HepG2 (cell line): Measurements from ENCODE around the gene PDE8B. TPM values are rescaled to one million over a fixed set of nuclear protein-coding genes. Genes with fewer than 3 reads are reported as not detected.

Experiments used
- ATAC-seq: fragments of 200-7000 bp; cut with Tn5 transposase; 3 replicates; pipeline ENCODE4 v1.9.1; 2020; ENCODE audit warnings: mild to moderate bottlenecking, moderate library complexity
- BruUV-seq: library from RNA; stranded (reverse); fragments of 400-500 nt; replicated peaks from 2 replicates; lab custom pipeline; 2021; lab: Mats Ljungman, UMichigan
- CTCF ChIA-PET: fragments of 300-600 bp; formaldehyde crosslinking; extraction: SDS; loops from one replicate; lab custom pipeline; 2021; ENCODE audit warnings: low total read pairs, inconsistent platforms, low intra/inter-chr PET ratio; lab: Yijun Ruan, JAX
- POLR2A ChIA-PET: fragments of 350-600 bp; sonication (Branson Sonifier 250); formaldehyde crosslinking; loops from one replicate; lab custom pipeline; 2020; ENCODE audit warnings: antibody characterized with exemption, inconsistent platforms; lab: Yijun Ruan, JAX
- DNase-seq: peaks from one replicate; pipeline ENCODE4 v3.0.0-alpha.2; 2015; ENCODE audit warnings: low spot score
- FAIRE-seq: peaks from 3 replicates; lab custom pipeline; 2011; peaks lifted over from hg19 to GRCh38; lab: Jason Lieb, UNC
- H2AFZ ChIP-seq: one replicate; pipeline ENCODE4 v1.6.1; 2011; ENCODE audit warnings: low read length, inconsistent platforms
- H3K27ac ChIP-seq: fragments of 300-600 bp; 3 replicates; pipeline ENCODE4 v1.8.0; 2011; ENCODE audit warnings: mixed run types, mild to moderate bottlenecking, mixed read lengths, low read length, inconsistent platforms; ENCODE audit not compliant: insufficient read depth; ENCODE audit errors: extremely low read length
- H3K27me3 ChIP-seq, 2 experiments: fragments of 200-600 bp in 1 of 2; 2 replicates in 1 of 2; 3 replicates in 1 of 2; pipeline versions ENCODE4 v1.6.0 to v1.8.0; 2011; ENCODE audit warnings: low read length in 2 of 2, mild to moderate bottlenecking in 2 of 2, moderate library complexity in 2 of 2, inconsistent platforms in 1 of 2; ENCODE audit not compliant: insufficient read depth in 2 of 2, control insufficient read depth in 1 of 2
- H3K36me3 ChIP-seq, 2 experiments: fragments of 200-600 bp in 1 of 2; replicated peaks in 1 of 2; 2 replicates in 1 of 2; 3 replicates in 1 of 2; pipeline versions ENCODE4 v1.5.1 to v1.8.0; 2011; ENCODE audit warnings: low read length in 2 of 2, inconsistent platforms in 1 of 2; ENCODE audit not compliant: insufficient read depth in 2 of 2, control insufficient read depth in 1 of 2
- H3K4me1 ChIP-seq: 2 replicates; pipeline ENCODE4 v1.5.1; 2012; ENCODE audit warnings: low read length, inconsistent platforms; ENCODE audit not compliant: insufficient read depth
- H3K4me2 ChIP-seq: 2 replicates; pipeline ENCODE4 v1.6.0; 2011; ENCODE audit warnings: low read depth, low read length, inconsistent platforms
- H3K4me3 ChIP-seq, 3 experiments: fragments of 200-600 bp in 1 of 3; sonication (generic), shearing (Covaris generic) in 1 of 3; replicated peaks in 1 of 3; 2 replicates each; pipeline ENCODE4 v1.5.1; 2011 to 2016; ENCODE audit warnings: low read length in 3 of 3, inconsistent platforms in 2 of 3, low read depth in 2 of 3, mild to moderate bottlenecking in 2 of 3, control low read depth in 1 of 3, mixed read lengths in 1 of 3; ENCODE audit not compliant: insufficient read depth in 1 of 3
- H3K79me2 ChIP-seq: one replicate; pipeline ENCODE4 v1.6.1; 2011; ENCODE audit warnings: low read length, inconsistent platforms; ENCODE audit not compliant: insufficient read depth
- H3K9ac ChIP-seq: 2 replicates; pipeline ENCODE4 v1.6.0; 2011; ENCODE audit warnings: mild to moderate bottlenecking, low read depth, low read length, inconsistent platforms; ENCODE audit not compliant: insufficient read depth
- H3K9me3 ChIP-seq: 2 replicates; pipeline ENCODE4 v1.5.1; 2012; ENCODE audit warnings: mild to moderate bottlenecking, low read length
- H4K20me1 ChIP-seq: 2 replicates; pipeline ENCODE4 v1.6.0; 2011; ENCODE audit warnings: inconsistent platforms, mild to moderate bottlenecking, low read length, moderate library complexity; ENCODE audit not compliant: insufficient read depth
- ELF1 ChIP-seq: sonication (generic); formaldehyde crosslinking; IDR thresholded peaks from 2 replicates; pipeline ENCODE4 v1.4.0; 2020; ENCODE audit warnings: missing genetic modification reagents
- HOXA5 ChIP-seq: sonication (generic); formaldehyde crosslinking; IDR thresholded peaks from 2 replicates; pipeline ENCODE4 v1.4.0; 2020; ENCODE audit warnings: missing genetic modification reagents
- NFE2 ChIP-seq: sonication (generic); formaldehyde crosslinking; IDR thresholded peaks from 2 replicates; pipeline ENCODE4 v1.4.0; 2020; ENCODE audit warnings: missing genetic modification reagents
- SNRNP70 ChIP-seq: fragments of 200-400 bp; formaldehyde crosslinking; IDR thresholded peaks from 2 replicates; pipeline ENCODE4 v1.6.1; 2017; ENCODE audit warnings: mild to moderate bottlenecking, low read depth, low read length, moderate library complexity
- SYNCRIP ChIP-seq: fragments of 200-400 bp; formaldehyde crosslinking; IDR thresholded peaks from 2 replicates; pipeline ENCODE4 v1.6.1; 2018; ENCODE audit warnings: mild to moderate bottlenecking, low read depth, low read length; ENCODE audit not compliant: insufficient read depth
- TARDBP ChIP-seq: sonication (generic); formaldehyde crosslinking; IDR thresholded peaks from 2 replicates; pipeline ENCODE4 v1.8.0; 2022; ENCODE audit warnings: mild to moderate bottlenecking, missing genetic modification reagents
- TERF1 ChIP-seq: sonication (generic); formaldehyde crosslinking; IDR thresholded peaks from 2 replicates; pipeline ENCODE4 v1.8.0; 2022; ENCODE audit warnings: mild to moderate bottlenecking, missing genetic modification reagents, moderate library complexity
- TRIM24 ChIP-seq: sonication (generic); formaldehyde crosslinking; IDR thresholded peaks from 2 replicates; pipeline ENCODE4 v1.8.0; 2022; ENCODE audit warnings: mild to moderate bottlenecking, missing genetic modification reagents
- ZFP36 ChIP-seq: fragments of 150-350 bp; IDR thresholded peaks from 2 replicates; pipeline ENCODE4 v1.6.1; 2018; ENCODE audit warnings: borderline replicate concordance, low read length, low read depth; ENCODE audit not compliant: partially characterized antibody
- ZNF274 ChIP-seq: sonication (generic); formaldehyde crosslinking; IDR thresholded peaks from 2 replicates; pipeline ENCODE4 v1.5.1; 2020; ENCODE audit warnings: mild to moderate bottlenecking, missing genetic modification reagents
- ZNF619 ChIP-seq: sonication (generic); formaldehyde crosslinking; IDR thresholded peaks from 2 replicates; pipeline ENCODE4 v1.4.0; 2020; ENCODE audit warnings: mild to moderate bottlenecking, missing genetic modification reagents
- ZNF75D ChIP-seq: sonication (generic); formaldehyde crosslinking; IDR thresholded peaks from 2 replicates; pipeline ENCODE4 v1.8.1; 2023; ENCODE audit warnings: missing genetic modification reagents, mild to moderate bottlenecking, borderline replicate concordance
- ZNF878 ChIP-seq: sonication (generic); formaldehyde crosslinking; IDR thresholded peaks from 2 replicates; pipeline ENCODE4 v1.8.1; 2023; ENCODE audit warnings: mild to moderate bottlenecking, missing genetic modification reagents, moderate library complexity
- ZZZ3 ChIP-seq: sonication (generic); formaldehyde crosslinking; IDR thresholded peaks from 2 replicates; pipeline ENCODE4 v1.4.0; 2020; ENCODE audit warnings: missing genetic modification reagents, mild to moderate bottlenecking, borderline replicate concordance
- WGBS: methylation state at CpG from one replicate; pipeline ENCODE4 v1.1.6; 2017; ENCODE audit warnings: low lambda C conversion rate; 5-methylcytosine and 5-hydroxymethylcytosine counted together
- in situ Hi-C: cut with HindIII; loops from 2 replicates; pipeline ENCODE4 v1.10.0; 2017; ENCODE audit warnings: low pct_unique_long_range_greater_than_20kb; ENCODE audit not compliant: extremely low pct_ligation_motif_present
- intact Hi-C: fragments of 100-400 bp; cut with micrococcal nuclease; formaldehyde crosslinking; loops from one replicate; pipeline ENCODE4 v1.10.0; 2022; ENCODE audit not compliant: unreplicated experiment
- polyA plus RNA-seq, 8 experiments: library from polyadenylated mRNA; depleted of rRNA in 3 of 8; stranded (reverse) in 7 of 8; unstranded in 1 of 8; fragments of >200 nt; fragmentation: Illumina TruSeq in 4 of 8; extraction: Trizol in 4 of 8; gene quantifications; 2 replicates each; pipeline versions ENCODE4 v1.2.1 to v1.2.3, GENCODE V29; 2011 to 2016; ENCODE audit warnings: low read depth in 4 of 8, missing spikeins in 1 of 8, mixed read lengths in 1 of 8; ENCODE audit not compliant: insufficient read depth in 1 of 8
- total RNA-seq, 5 experiments: library from RNA; depleted of rRNA; stranded (reverse); fragments of >200 nt; fragmentation: Illumina TruSeq; extraction: Trizol; gene quantifications; 2 replicates each; pipeline ENCODE4 v1.2.3, GENCODE V29; 2016; ENCODE audit warnings: low read depth in 1 of 5
- TF ChIP-seq, protein P1 (sequence below): sonication (generic); formaldehyde crosslinking; IDR thresholded peaks from 2 replicates; pipeline ENCODE4 v1.4.0; 2020; ENCODE audit warnings: missing genetic modification reagents

PDE8B gene
- total and polyA plus RNA-seq, 2 of the 13 experiments (the other 11 are each of a cell fraction or from before 2014, with no cell fraction given): 0.07 TPM; not detected in 1

- FAIRE-seq (no peak), DNase-seq (no peak), ATAC-seq (no peak)
- BruUV-seq: no TSS peak
- Histone ChIP-seq H3K4me2 (no peak overlapping the region), H3K4me1 (no peaks in the 10 kb centered on the region), H2AFZ (no peak overlapping the region), H3K27ac (no peak overlapping the region), H3K9me3 (no peaks in the 10 kb centered on the region), H3K9ac (no peak overlapping the region), H3K27me3 (peaks cover 0 to 4% of the 10 kb centered on the region in 2 experiments; a peak in 2 of 5 replicates), H3K36me3 (no peaks in the 10 kb centered on the region), H4K20me1 (no peaks in the 10 kb centered on the region), H3K79me2 (no peaks in the 10 kb centered on the region), H3K4me3 (no peak overlapping the region)
- TF ChIP-seq HOXA5 (CRISPR knock-in tag): no peak
- no peak for TF ChIP-seq SNRNP70
- no peak for TF ChIP-seq ZNF878 (CRISPR knock-in tag)
- no peak for TF ChIP-seq SYNCRIP
- no peak for TF ChIP-seq TARDBP (CRISPR knock-in tag)
- TF ChIP-seq ELF1: no peak
- no peak for TF ChIP-seq ZNF75D (CRISPR knock-in tag)
- TF ChIP-seq TRIM24 (CRISPR knock-in tag): no peak
- ChIA-PET POLR2A (no interaction called here), CTCF (no interaction called here)
- WGBS: 61% methylated on average over 4 of the region's 4 CpGs
- in situ Hi-C loops (no loop called here), intact Hi-C loops (no loop called here)
These were observed 19.4 kb downstream of the PDE8B start for GRCh38 chr5:77229887-77230286.

DNA sequence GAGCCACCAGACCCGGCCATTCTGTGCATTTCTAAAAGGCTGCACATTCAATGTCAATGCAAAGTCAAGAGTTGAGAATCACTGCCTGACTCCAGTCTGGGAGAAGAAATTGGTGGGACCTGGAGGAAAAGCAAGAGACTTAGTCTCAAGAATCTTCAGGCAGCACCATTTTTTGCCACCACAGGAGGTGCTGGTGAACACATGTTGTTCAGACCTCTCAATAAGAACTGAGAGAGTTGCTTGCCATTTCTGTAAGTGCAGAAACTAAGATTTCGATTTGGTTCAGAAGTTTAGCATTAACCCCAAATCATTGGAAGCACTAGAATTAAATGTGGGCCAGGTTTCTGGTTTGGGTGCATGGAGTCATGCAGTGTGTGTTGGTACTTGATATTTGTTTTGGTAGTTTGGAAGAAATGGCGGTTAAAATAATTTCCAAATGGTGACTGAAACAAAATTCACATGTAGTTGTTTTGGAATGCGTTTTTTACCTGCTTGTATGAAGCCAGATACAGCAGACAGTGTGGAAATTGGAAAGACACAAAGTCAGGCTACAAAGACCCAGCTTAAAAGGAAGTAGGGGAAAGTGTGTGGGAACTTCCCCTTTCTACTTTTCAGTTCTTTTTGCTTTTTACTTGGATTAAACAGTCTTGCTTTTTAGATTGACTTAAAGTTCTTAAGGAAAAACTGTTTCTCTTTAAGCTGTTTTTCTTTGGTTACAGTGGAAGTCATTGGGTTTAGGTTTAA lies 20.4 kb downstream of the PDE8B start:
- WGBS: 28% methylated on average over 4 of the region's 4 CpGs
- POLR2A ChIA-PET: no interaction called here
- TF ChIP-seq NFE2 (no peak), ZZZ3 (CRISPR knock-in tag) (no peak), ZFP36 (no peak), ZNF619 (no peak), TERF1 (CRISPR knock-in tag) (no peak), ZNF274 (CRISPR knock-in tag) (no peak)
- TF ChIP-seq, protein P1, sequence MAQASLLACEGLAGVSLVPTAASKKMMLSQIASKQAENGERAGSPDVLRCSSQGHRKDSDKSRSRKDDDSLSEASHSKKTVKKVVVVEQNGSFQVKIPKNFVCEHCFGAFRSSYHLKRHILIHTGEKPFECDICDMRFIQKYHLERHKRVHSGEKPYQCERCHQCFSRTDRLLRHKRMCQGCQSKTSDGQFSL (CRISPR knock-in tag): no peak

More for the DNA sequence above, 20.4 kb downstream of the PDE8B start:
- H3K4me2 ChIP-seq: no peak overlapping the region
- no TSS peak for BruUV-seq
- no peak overlapping the region for H3K9ac ChIP-seq
- no peaks in the 10 kb centered on the region for H3K9me3 ChIP-seq
- FAIRE-seq (no peak), ATAC-seq (no peak), DNase-seq (no peak)
- peaks cover 0 to 4% of the 10 kb centered on the region in 2 experiments; a peak in 1 of 5 replicates for H3K27me3 ChIP-seq
- no peaks in the 10 kb centered on the region for H3K4me1 ChIP-seq
- no peaks in the 10 kb centered on the region for H3K36me3 ChIP-seq
- no peak overlapping the region for H3K4me3 ChIP-seq
- H3K27ac ChIP-seq: no peak overlapping the region
- H2AFZ ChIP-seq: no peak overlapping the region
- intact Hi-C loops: no loop called here
- CTCF ChIA-PET: no interaction called here
- H4K20me1 ChIP-seq: no peaks in the 10 kb centered on the region
- in situ Hi-C loops: no loop called here
- no peaks in the 10 kb centered on the region for H3K79me2 ChIP-seq
